LNCAP (cell line): ENCODE results near the gene SPDYC.

Experiments
- TF ChIP-seq, protein P1 (sequence below): fragments of 450-650 bp; IDR thresholded peaks from 2 replicates; pipeline ENCODE4 v1.5.1; 2017; ENCODE audit warnings: mild to moderate bottlenecking

Gene SPDYC

DNA sequence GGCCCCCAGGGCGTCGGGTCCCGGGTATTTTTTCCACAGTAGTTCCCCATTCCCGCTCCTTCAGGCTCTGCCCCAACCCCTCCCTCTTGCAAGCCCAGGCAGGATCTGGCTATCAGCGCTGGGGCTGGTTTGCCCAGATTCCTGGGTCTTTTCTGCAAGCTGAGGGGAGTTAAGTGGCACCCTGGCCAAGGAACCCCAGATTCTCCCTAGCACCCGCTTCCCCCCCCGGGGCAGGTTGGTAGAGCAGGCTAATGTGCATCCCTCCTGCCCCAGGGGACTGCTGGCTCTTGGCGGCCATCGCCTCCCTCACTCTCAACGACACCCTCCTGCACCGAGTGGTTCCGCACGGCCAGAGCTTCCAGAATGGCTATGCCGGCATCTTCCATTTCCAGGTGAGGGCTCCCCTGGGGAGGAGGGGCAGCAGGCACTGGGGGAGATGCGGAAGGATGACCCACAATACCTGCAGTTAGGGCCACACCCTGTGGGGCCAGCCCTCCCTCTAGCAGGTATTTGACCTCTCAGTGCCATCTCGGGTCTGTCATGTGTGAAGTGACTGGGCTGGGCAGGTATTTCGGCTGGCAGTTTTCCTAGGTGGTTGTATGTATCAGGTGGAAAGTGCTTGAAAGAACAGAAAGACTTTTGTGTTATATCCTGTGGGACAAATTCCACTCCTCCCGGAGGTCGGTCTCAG, 13.3 kb downstream of the SPDYC start:
- TF ChIP-seq, protein P1, sequence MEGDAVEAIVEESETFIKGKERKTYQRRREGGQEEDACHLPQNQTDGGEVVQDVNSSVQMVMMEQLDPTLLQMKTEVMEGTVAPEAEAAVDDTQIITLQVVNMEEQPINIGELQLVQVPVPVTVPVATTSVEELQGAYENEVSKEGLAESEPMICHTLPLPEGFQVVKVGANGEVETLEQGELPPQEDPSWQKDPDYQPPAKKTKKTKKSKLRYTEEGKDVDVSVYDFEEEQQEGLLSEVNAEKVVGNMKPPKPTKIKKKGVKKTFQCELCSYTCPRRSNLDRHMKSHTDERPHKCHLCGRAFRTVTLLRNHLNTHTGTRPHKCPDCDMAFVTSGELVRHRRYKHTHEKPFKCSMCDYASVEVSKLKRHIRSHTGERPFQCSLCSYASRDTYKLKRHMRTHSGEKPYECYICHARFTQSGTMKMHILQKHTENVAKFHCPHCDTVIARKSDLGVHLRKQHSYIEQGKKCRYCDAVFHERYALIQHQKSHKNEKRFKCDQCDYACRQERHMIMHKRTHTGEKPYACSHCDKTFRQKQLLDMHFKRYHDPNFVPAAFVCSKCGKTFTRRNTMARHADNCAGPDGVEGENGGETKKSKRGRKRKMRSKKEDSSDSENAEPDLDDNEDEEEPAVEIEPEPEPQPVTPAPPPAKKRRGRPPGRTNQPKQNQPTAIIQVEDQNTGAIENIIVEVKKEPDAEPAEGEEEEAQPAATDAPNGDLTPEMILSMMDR, result no peak

DNA sequence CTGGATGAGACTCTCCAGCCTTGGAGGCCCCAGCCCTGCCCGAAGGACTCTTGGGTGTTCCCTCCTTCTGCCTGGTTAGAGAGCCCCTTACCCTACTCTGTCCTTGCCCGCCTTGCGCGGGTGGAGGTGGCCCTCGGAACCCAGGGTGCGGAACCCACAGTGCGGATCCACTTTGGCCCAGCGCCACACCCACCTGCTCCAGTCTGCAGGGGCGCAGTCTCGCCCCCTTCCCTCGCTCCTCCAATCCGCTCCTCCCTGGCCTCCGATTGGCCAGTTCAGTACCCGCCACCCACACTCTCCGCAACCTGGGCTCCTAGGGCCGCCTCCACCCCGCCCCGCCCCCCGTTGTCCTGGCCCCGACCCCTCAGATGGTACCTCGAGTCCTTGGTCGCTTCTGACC, 14.1 kb downstream of the SPDYC start:
- TF ChIP-seq, protein P1, result no peak

DNA sequence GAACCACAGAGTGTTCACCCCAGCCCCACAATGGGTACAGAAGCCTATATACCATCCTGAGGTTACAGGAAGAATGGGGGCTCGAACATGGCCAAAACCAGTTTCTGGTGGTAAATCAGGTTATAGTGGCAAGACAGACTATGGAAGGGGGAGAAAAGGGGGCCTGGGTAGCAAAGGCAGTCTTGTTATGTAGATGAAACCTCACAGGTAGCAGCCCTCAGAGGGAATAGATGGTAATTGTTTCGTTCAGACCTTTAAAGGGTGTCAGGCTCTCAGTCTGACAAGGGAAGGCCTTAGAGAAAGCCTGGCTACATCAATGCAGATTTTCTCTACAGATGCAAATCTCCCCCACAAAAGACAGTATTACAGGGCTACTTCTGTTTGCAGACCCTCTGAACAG, 15.1 kb downstream of the SPDYC start:
- TF ChIP-seq, protein P1, result no peak

DNA sequence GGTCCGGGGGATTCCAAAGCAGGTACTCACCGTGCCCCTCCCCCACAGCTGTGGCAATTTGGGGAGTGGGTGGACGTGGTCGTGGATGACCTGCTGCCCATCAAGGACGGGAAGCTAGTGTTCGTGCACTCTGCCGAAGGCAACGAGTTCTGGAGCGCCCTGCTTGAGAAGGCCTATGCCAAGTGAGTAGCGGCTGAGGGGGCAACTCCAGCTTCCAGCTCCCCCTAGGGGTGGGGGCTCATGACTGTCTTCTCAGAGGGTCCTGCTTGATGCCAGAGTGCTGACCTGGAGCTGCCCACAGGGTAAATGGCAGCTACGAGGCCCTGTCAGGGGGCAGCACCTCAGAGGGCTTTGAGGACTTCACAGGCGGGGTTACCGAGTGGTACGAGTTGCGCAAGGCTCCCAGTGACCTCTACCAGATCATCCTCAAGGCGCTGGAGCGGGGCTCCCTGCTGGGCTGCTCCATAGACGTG, 15.9 kb downstream of the SPDYC start:
- TF ChIP-seq, protein P1, result no peak

DNA sequence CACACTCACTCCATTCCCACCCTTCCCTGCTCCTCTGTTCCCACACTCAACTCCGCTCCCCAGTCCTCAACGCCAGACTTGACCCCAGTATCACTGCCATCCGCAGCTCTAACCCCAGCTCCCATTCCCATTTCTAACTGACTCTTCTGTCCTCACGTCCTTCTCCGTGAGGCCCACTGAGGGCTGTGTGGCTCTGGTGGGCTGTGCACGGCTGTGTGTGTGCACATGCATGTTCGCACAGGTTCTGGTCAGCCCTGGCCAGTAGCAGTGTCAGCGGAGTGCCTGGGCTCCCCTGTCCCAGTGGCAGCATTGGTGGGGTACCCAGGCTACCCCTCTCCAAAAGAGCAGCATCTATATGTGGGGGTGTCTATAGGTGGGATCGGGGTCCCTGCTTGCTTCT, 16.7 kb downstream of the SPDYC start:
- TF ChIP-seq, protein P1, result no peak

DNA sequence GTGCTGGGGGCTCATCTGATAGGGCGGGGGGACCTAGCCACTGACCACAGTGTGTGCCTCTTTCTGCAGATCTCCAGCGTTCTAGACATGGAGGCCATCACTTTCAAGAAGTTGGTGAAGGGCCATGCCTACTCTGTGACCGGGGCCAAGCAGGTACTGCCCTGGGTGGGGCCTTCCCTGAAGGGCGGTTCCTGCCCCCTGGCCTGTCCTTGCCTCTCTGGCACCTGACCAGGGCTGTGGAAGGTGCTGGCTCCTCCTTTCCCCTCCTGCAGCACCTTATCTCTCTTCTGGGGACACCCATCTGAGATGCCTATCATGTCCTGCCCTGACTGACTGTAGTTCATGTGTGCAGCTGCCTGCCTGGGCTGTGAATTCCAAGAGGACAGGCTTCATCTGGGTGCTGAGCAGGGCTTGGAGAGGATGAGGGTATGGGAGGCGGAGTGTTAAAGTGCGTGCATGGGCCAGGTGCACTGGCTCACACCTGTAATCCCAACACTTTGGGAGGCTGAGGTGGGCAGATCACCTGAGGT, 17.2 kb downstream of the SPDYC start:
- TF ChIP-seq, protein P1, result no peak

DNA sequence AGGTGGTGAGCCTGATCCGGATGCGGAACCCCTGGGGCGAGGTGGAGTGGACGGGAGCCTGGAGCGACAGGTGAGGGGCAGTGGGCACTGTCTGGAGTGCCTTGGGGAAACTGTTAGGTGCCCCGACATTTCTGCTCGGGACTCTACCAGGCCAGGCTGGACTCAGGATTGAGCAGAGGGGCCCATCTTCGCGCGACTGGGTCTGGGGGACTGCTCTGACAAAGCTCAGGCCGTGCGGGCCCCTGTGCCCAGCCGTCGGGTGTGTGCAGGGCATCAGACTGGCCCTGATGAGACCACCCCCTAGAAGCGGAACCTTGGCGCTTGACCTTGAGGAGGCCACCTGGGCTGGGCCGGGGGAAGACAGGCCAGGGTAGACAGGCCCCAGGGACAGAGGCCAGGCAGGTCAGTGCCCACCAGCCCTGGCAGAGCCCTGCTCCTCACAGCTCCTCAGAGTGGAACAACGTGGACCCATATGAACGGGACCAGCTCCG, 18.0 kb downstream of the SPDYC start:
- TF ChIP-seq, protein P1, result no peak
